ENCODE measurements around the gene CHD9NB. TPM values are rescaled to one million over a fixed set of nuclear protein-coding genes. Genes with fewer than 3 reads are reported as not detected.

CHD9NB gene
- total RNA-seq, 1 experiment from 2014 or later = 0.40 TPM

- Histone ChIP-seq H3K9ac (ENCODE audit: low read length) (no peak overlapping the region), H3K36me3 (ENCODE audit: low read depth, low read length) (no peaks in the 10 kb centered on the region), H3F3A (ENCODE audit: low read length, unreplicated experiment) (no peaks in the 10 kb centered on the region), H3K27ac (ENCODE audit: low read length) (no peak overlapping the region), H3K27me3 (ENCODE audit: low read length) (no peaks in the 10 kb centered on the region), H3K9me3 (ENCODE audit: low read length) (no peaks in the 10 kb centered on the region), H3K9me2 (replicated peaks; ENCODE audit: low read length) (no peaks in the 10 kb centered on the region), H3K4me2 (ENCODE audit: low read length) (no peak overlapping the region), H2AFZ (ENCODE audit: low read length) (no peak overlapping the region), H3K79me2 (ENCODE audit: low read length) (no peaks in the 10 kb centered on the region), H3K4me1 (ENCODE audit: insufficient read depth, low read length) (no peaks in the 10 kb centered on the region), H4K20me1 (ENCODE audit: low read length) (no peaks in the 10 kb centered on the region), H3K4me3 (ENCODE audit: low read length) (no peak overlapping the region)
- ChIA-PET POLR2A (ENCODE audit: unreplicated experiment) (no interaction called here), CTCF (no interaction called here)
- no TSS peak for BruUV-seq (replicated peaks)
- intact Hi-C loops (cut with micrococcal nuclease) = no loop called here
- no peak for TF ChIP-seq EZH2 (IDR thresholded peaks at IDR 0.05; ENCODE audit: low read length, unreplicated experiment)
- TF ChIP-seq EZH2phosphoT487 (IDR thresholded peaks at IDR 0.05; ENCODE audit: borderline replicate concordance, low read length) = no peak
- no peak for TF ChIP-seq CTCF (conservative IDR thresholded peaks at IDR 0.05; ENCODE audit: low read depth, low read length)
- ATAC-seq (no peak), DNase-seq (no peak)
Measured at GRCh38 chr16:53031323-53031942, 21.3 kb downstream of the CHD9NB start.

DNA sequence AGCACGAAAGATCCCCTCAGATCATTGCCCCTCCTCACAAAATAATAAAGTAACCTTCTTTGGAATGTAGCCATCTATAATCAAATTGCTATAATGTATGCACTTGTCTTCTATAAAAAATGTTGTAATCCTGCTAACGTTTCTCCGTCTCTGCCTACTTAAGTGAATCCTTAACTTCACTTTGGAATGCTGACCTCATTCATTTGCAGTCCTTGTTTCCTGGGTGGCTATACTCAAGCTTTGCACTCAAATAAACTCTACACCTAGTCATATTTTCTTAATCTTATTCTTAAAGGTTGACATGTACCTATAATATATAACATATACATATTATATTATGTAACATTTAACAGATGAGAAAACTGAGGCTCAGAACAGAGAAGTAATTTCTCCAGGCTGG, 22.7 kb downstream of the CHD9NB start:
- intact Hi-C loops (cut with micrococcal nuclease) = no loop called here
- Histone ChIP-seq H3F3A (ENCODE audit: low read length, unreplicated experiment) (no peaks in the 10 kb centered on the region), H2AFZ (ENCODE audit: low read length) (no peak overlapping the region), H3K9ac (ENCODE audit: low read length) (no peak overlapping the region), H3K9me3 (ENCODE audit: low read length) (no peaks in the 10 kb centered on the region), H3K27me3 (ENCODE audit: low read length) (no peaks in the 10 kb centered on the region), H4K20me1 (ENCODE audit: low read length) (no peaks in the 10 kb centered on the region), H3K79me2 (ENCODE audit: low read length) (no peaks in the 10 kb centered on the region), H3K4me1 (ENCODE audit: insufficient read depth, low read length) (no peaks in the 10 kb centered on the region), H3K36me3 (ENCODE audit: low read depth, low read length) (no peaks in the 10 kb centered on the region), H3K4me3 (ENCODE audit: low read length) (no peak overlapping the region), H3K27ac (ENCODE audit: low read length) (no peak overlapping the region), H3K9me2 (replicated peaks; ENCODE audit: low read length) (no peaks in the 10 kb centered on the region), H3K4me2 (ENCODE audit: low read length) (no peak overlapping the region)
- POLR2A ChIA-PET (ENCODE audit: unreplicated experiment) = no interaction called here
- ATAC-seq (no peak), DNase-seq (no peak)
- BruUV-seq (replicated peaks) = no TSS peak
- no peak for TF ChIP-seq EZH2 (IDR thresholded peaks at IDR 0.05; ENCODE audit: low read length, unreplicated experiment)
- TF ChIP-seq CTCF (conservative IDR thresholded peaks at IDR 0.05; ENCODE audit: low read depth, low read length) = no peak
- no peak for TF ChIP-seq EZH2phosphoT487 (IDR thresholded peaks at IDR 0.05; ENCODE audit: borderline replicate concordance, low read length)
- CTCF ChIA-PET = no interaction called here

DNA sequence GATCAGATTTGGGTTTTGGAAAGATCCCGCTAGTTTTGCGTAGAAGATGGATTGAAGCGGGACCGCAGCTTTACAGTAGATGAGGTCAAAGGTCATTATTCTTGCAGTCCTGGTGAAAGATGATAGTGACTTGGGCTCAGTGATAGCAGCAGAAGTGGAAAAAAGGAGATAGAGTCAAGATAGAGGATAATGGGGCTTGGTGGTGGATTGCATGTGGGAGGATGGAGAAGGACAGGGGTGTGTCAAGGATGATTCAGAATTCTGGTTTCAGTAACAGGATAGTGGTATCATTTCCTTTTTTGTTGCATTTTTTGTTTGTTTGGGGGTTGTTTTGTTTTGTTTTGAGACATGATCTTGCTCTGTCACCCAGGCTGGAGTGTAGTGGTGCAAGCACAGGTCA, 28.7 kb downstream of the CHD9NB start:
- Histone ChIP-seq H3K79me2 (ENCODE audit: low read length) (no peaks in the 10 kb centered on the region), H2AFZ (ENCODE audit: low read length) (no peak overlapping the region), H3K9me3 (ENCODE audit: low read length) (no peaks in the 10 kb centered on the region), H3K27me3 (ENCODE audit: low read length) (no peaks in the 10 kb centered on the region), H3K4me3 (ENCODE audit: low read length) (no peak overlapping the region), H4K20me1 (ENCODE audit: low read length) (no peaks in the 10 kb centered on the region), H3K4me1 (ENCODE audit: insufficient read depth, low read length) (no peaks in the 10 kb centered on the region), H3K4me2 (ENCODE audit: low read length) (no peak overlapping the region), H3K27ac (ENCODE audit: low read length) (no peak overlapping the region), H3K36me3 (ENCODE audit: low read depth, low read length) (no peaks in the 10 kb centered on the region), H3K9ac (ENCODE audit: low read length) (no peak overlapping the region), H3K9me2 (replicated peaks; ENCODE audit: low read length) (no peaks in the 10 kb centered on the region), H3F3A (ENCODE audit: low read length, unreplicated experiment) (no peaks in the 10 kb centered on the region)
- no peak for TF ChIP-seq CTCF (conservative IDR thresholded peaks at IDR 0.05; ENCODE audit: low read depth, low read length)
- TF ChIP-seq EZH2 (IDR thresholded peaks at IDR 0.05; ENCODE audit: low read length, unreplicated experiment) = no peak
- no peak for TF ChIP-seq EZH2phosphoT487 (IDR thresholded peaks at IDR 0.05; ENCODE audit: borderline replicate concordance, low read length)
- no TSS peak for BruUV-seq (replicated peaks)
- intact Hi-C loops (cut with micrococcal nuclease) = loop anchor here (5.0 kb wide), 1 partner anchor 952 kb away; no protein-coding TSS in a partner anchor
- ChIA-PET POLR2A (ENCODE audit: unreplicated experiment) (no interaction called here), CTCF (no interaction called here)
- ATAC-seq (no peak), DNase-seq (no peak)

Measured in PC-3 (cell line).